Hepatocyte (in vitro differentiated cells): ENCODE results near the gene ATP5MC2.

ENCODE experiments used
- EZH2 ChIP-seq: fragments of 200-600 bp; sonication (generic); IDR thresholded peaks from 2 replicates; pipeline ENCODE4 v1.6.1; 2016; ENCODE audit warnings: antibody characterized with exemption, mild to moderate bottlenecking, borderline replicate concordance
- EZH2phosphoT487 ChIP-seq: fragments of 200-600 bp; sonication (generic); IDR thresholded peaks from one replicate; pipeline ENCODE4 v1.6.1; 2018; ENCODE audit warnings: antibody characterized with exemption, mild to moderate bottlenecking, low read depth, moderate library complexity; ENCODE audit not compliant: unreplicated experiment, severe bottlenecking
- TF ChIP-seq, protein P1 (sequence below): fragments of 200-600 bp; sonication (generic); IDR thresholded peaks from 2 replicates; pipeline ENCODE4 v1.5.1; 2016; ENCODE audit warnings: antibody characterized with exemption, mild to moderate bottlenecking; ENCODE audit not compliant: poor library complexity

DNA sequence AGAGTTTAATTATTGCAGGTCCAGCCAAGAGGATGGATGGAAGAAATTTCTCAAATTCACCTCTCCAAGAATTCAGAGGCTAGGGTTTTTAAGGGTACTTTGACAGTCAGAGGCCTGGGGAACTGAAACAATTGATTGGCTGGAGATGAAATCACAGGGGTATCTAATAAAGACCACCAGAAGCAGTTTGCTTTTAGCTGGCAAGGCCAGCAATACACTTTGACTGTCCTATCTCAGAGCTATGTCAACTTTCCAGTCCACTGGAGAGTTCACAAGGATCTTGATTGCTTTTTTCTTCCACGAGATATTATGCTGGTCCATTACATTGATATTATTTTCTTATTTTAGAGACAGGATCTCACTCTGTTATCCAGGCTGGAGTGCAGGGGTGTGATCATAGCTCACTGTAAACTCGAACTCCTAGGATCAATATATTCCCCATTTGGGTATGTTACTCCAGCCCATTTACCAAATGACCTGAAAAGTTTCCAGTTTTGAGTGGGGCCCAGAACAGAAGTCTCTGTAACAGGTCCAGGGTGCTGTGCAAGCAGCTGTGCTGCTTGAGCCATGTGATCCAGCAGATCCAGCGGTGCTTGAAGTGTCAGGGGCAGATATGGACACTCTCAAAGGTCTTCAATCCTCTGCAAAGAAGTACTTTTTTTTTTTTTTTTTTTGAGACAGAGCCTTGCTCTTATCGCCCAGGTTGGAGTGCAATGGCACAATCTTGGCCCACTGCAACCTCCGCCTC lies 32.5 kb downstream of the ATP5MC2 start:
- TF ChIP-seq EZH2 (no peak), EZH2phosphoT487 (no peak)
- TF ChIP-seq, protein P1, sequence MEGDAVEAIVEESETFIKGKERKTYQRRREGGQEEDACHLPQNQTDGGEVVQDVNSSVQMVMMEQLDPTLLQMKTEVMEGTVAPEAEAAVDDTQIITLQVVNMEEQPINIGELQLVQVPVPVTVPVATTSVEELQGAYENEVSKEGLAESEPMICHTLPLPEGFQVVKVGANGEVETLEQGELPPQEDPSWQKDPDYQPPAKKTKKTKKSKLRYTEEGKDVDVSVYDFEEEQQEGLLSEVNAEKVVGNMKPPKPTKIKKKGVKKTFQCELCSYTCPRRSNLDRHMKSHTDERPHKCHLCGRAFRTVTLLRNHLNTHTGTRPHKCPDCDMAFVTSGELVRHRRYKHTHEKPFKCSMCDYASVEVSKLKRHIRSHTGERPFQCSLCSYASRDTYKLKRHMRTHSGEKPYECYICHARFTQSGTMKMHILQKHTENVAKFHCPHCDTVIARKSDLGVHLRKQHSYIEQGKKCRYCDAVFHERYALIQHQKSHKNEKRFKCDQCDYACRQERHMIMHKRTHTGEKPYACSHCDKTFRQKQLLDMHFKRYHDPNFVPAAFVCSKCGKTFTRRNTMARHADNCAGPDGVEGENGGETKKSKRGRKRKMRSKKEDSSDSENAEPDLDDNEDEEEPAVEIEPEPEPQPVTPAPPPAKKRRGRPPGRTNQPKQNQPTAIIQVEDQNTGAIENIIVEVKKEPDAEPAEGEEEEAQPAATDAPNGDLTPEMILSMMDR, result no peak
